H1 (cell line): ENCODE data around the gene PRR36. TPM values are rescaled to one million over a fixed set of nuclear protein-coding genes. Genes with fewer than 3 reads are reported as not detected.

Experiments
- CTCF ChIA-PET: fragments of 300-600 bp; sonication (Branson Sonifier 250); formaldehyde crosslinking; loops from one replicate; lab custom pipeline; 2021; ENCODE audit not compliant: partially characterized antibody; lab: Charles Lee
- POLR2A ChIA-PET: fragments of 300-600 bp; sonication (Branson Sonifier 250); formaldehyde crosslinking; loops from one replicate; lab custom pipeline; 2021; ENCODE audit warnings: inconsistent platforms; ENCODE audit not compliant: partially characterized antibody; lab: Charles Lee
- DNase-seq, 2 experiments: peaks; one replicate each; pipeline versions ENCODE4 v3.0.0 to v3.0.0-alpha.2; 2010 to 2022; ENCODE audit warnings: low spot score in 2 of 2, low read depth in 1 of 2, mixed read lengths in 1 of 2
- FAIRE-seq: peaks from 2 replicates; lab custom pipeline; 2011; peaks lifted over from hg19 to GRCh38; lab: Jason Lieb, UNC
- H2AFZ ChIP-seq: 2 replicates; pipeline ENCODE4 v1.8.1; 2012; ENCODE audit warnings: low read length, inconsistent platforms
- H2AK5ac ChIP-seq: 2 replicates; pipeline ENCODE4 v1.6.1; 2013; ENCODE audit warnings: low read depth, low read length
- H2BK120ac ChIP-seq: replicated peaks from 2 replicates; pipeline ENCODE3; 2013; ENCODE audit warnings: low read depth, low read length, inconsistent platforms
- H2BK12ac ChIP-seq: 2 replicates; pipeline ENCODE4 v1.6.1; 2013; ENCODE audit warnings: low read depth, low read length
- H2BK15ac ChIP-seq: 2 replicates; pipeline ENCODE4 v1.6.1; 2013; ENCODE audit warnings: low read length
- H2BK20ac ChIP-seq: 2 replicates; pipeline ENCODE4 v1.6.1; 2013; ENCODE audit warnings: low read length
- H2BK5ac ChIP-seq: 2 replicates; pipeline ENCODE4 v1.6.1; 2013; ENCODE audit warnings: low read depth, low read length
- H3K14ac ChIP-seq: 2 replicates; pipeline ENCODE4 v1.6.1; 2013; ENCODE audit warnings: inconsistent platforms; ENCODE audit not compliant: insufficient read length
- H3K18ac ChIP-seq: 2 replicates; pipeline ENCODE4 v1.6.1; 2013; ENCODE audit warnings: low read length; ENCODE audit errors: extremely low read depth
- H3K23ac ChIP-seq: 2 replicates; pipeline ENCODE4 v1.6.1; 2013; ENCODE audit warnings: inconsistent platforms; ENCODE audit not compliant: insufficient read length
- H3K23me2 ChIP-seq: 2 replicates; pipeline ENCODE4 v1.6.1; 2013; ENCODE audit warnings: low read depth, low read length
- H3K27ac ChIP-seq: 2 replicates; pipeline ENCODE4 v1.6.1; 2011; ENCODE audit warnings: low read depth, low read length, inconsistent platforms
- H3K27me3 ChIP-seq, 4 experiments: replicated peaks in 1 of 4; 1 replicate in 1 of 4; 2 replicates in 3 of 4; pipeline versions ENCODE4 v1.6.1 to v1.8.1; 2011 to 2013; ENCODE audit warnings: low read length in 3 of 4, mild to moderate bottlenecking in 3 of 4, inconsistent platforms in 2 of 4, mixed read lengths in 2 of 4, moderate library complexity in 1 of 4; ENCODE audit not compliant: control insufficient read depth in 3 of 4, insufficient read depth in 3 of 4; ENCODE audit errors: extremely low read depth in 1 of 4
- H3K36me3 ChIP-seq, 4 experiments: 2 replicates each; pipeline versions ENCODE4 v1.6.1 to v1.8.1; 2011 to 2013; ENCODE audit warnings: mild to moderate bottlenecking in 4 of 4, low read length in 3 of 4, moderate library complexity in 2 of 4, control low read depth in 1 of 4, inconsistent platforms in 1 of 4; ENCODE audit not compliant: insufficient read depth in 4 of 4, control insufficient read depth in 2 of 4
- H3K4ac ChIP-seq: replicated peaks from 2 replicates; pipeline ENCODE3; 2013; ENCODE audit warnings: low read length, low read depth, mixed read lengths, inconsistent platforms; ENCODE audit not compliant: insufficient read length
- H3K4me1 ChIP-seq, 4 experiments: replicated peaks in 1 of 4; 1 replicate in 1 of 4; 2 replicates in 3 of 4; pipeline versions ENCODE4 v1.6.1 to v1.8.1; 2011 to 2013; ENCODE audit warnings: low read length in 3 of 4, inconsistent platforms in 2 of 4, mixed read lengths in 1 of 4; ENCODE audit not compliant: insufficient read depth in 4 of 4, control insufficient read depth in 3 of 4
- H3K4me2 ChIP-seq, 2 experiments: 2 replicates each; pipeline versions ENCODE4 v1.6.1 to v1.8.1; 2011 to 2013; ENCODE audit warnings: low read depth in 2 of 2, low read length in 2 of 2, control low read depth in 1 of 2, inconsistent platforms in 1 of 2, mild to moderate bottlenecking in 1 of 2; ENCODE audit not compliant: insufficient read depth in 1 of 2
- H3K4me3 ChIP-seq, 4 experiments: fragments of 200-600, 300-600 bp in 1 of 4; sonication (generic), shearing (Covaris generic), sonication (Bioruptor Twin) in 1 of 4; 2 replicates each; pipeline versions ENCODE4 v1.5.1 to v1.8.1; 2011 to 2016; ENCODE audit warnings: low read length in 4 of 4, low read depth in 3 of 4, control low read depth in 2 of 4, inconsistent platforms in 2 of 4, mild to moderate bottlenecking in 2 of 4, mixed read lengths in 1 of 4, moderate library complexity in 1 of 4; ENCODE audit not compliant: insufficient read depth in 2 of 4; ENCODE audit errors: extremely low read depth in 1 of 4
- H3K56ac ChIP-seq: replicated peaks from 2 replicates; pipeline ENCODE3; 2013; ENCODE audit warnings: low read depth, mild to moderate bottlenecking, mixed read lengths, low read length, inconsistent platforms; ENCODE audit not compliant: insufficient read length
- H3K79me1 ChIP-seq: 2 replicates; pipeline ENCODE4 v1.6.1; 2013; ENCODE audit warnings: low read depth, low read length, control low read depth
- H3K79me2 ChIP-seq, 2 experiments: 2 replicates each; pipeline versions ENCODE4 v1.6.1 to v1.8.1; 2012 to 2013; ENCODE audit warnings: low read length in 2 of 2, mild to moderate bottlenecking in 2 of 2, inconsistent platforms in 1 of 2; ENCODE audit not compliant: insufficient read depth in 2 of 2, control insufficient read depth in 1 of 2
- H3K9ac ChIP-seq, 4 experiments: replicated peaks in 1 of 4; 1 replicate in 1 of 4; 2 replicates in 3 of 4; pipeline versions ENCODE4 v1.6.1 to v1.8.1; 2011 to 2013; ENCODE audit warnings: low read depth in 3 of 4, low read length in 3 of 4, control low read depth in 2 of 4, mild to moderate bottlenecking in 2 of 4, moderate library complexity in 2 of 4, inconsistent platforms in 1 of 4; ENCODE audit errors: extremely low read depth in 1 of 4
- H3K9me3 ChIP-seq, 2 experiments: 2 replicates each; pipeline versions ENCODE4 v1.6.1 to v1.8.1; 2012 to 2013; ENCODE audit warnings: mild to moderate bottlenecking in 2 of 2, moderate library complexity in 2 of 2, control low read depth in 1 of 2, inconsistent platforms in 1 of 2, low read depth in 1 of 2, low read length in 1 of 2, mixed read lengths in 1 of 2; ENCODE audit not compliant: insufficient read depth in 2 of 2
- H4K20me1 ChIP-seq, 2 experiments: replicated peaks in 1 of 2; 2 replicates each; pipeline versions ENCODE3 to v1.8.1; 2011 to 2013; ENCODE audit warnings: inconsistent platforms in 2 of 2, low read length in 2 of 2, mild to moderate bottlenecking in 1 of 2; ENCODE audit not compliant: insufficient read depth in 2 of 2, control insufficient read depth in 1 of 2
- H4K5ac ChIP-seq: 2 replicates; pipeline ENCODE4 v1.6.1; 2013; ENCODE audit warnings: low read length, low read depth, mixed read lengths, inconsistent platforms; ENCODE audit not compliant: insufficient read length
- H4K8ac ChIP-seq: 2 replicates; pipeline ENCODE4 v1.8.0; 2013; ENCODE audit warnings: mild to moderate bottlenecking, moderate library complexity, low read length, inconsistent platforms; ENCODE audit not compliant: insufficient read depth; ENCODE audit errors: extremely low read depth
- H4K91ac ChIP-seq: replicated peaks from 2 replicates; pipeline ENCODE3; 2013; ENCODE audit warnings: low read length, mixed read lengths, inconsistent platforms; ENCODE audit not compliant: insufficient read length
- EP300 ChIP-seq, 2 experiments: IDR thresholded peaks; 1 replicate in 1 of 2; 2 replicates in 1 of 2; pipeline ENCODE4 v1.6.1; 2011 to 2012; ENCODE audit warnings: low read depth in 2 of 2, low read length in 2 of 2, mild to moderate bottlenecking in 2 of 2, borderline replicate concordance in 1 of 2, inconsistent platforms in 1 of 2, moderate library complexity in 1 of 2
- KDM4A ChIP-seq: IDR thresholded peaks from one replicate; pipeline ENCODE4 v1.7.1; 2012; ENCODE audit warnings: low read depth, mild to moderate bottlenecking, moderate library complexity, low read length, inconsistent platforms; ENCODE audit not compliant: severe bottlenecking
- POLR2AphosphoS5 ChIP-seq: IDR thresholded peaks from 2 replicates; pipeline ENCODE4 v1.6.1; 2011; ENCODE audit warnings: low read depth, low read length
- SAP30 ChIP-seq: fragments of 300-600 bp; sonication (generic); IDR thresholded peaks from 2 replicates; pipeline ENCODE4 v1.7.1; 2012; ENCODE audit warnings: low read length, moderate library complexity, mild to moderate bottlenecking, inconsistent platforms; ENCODE audit not compliant: insufficient read depth, insufficient replicate concordance
- SIX5 ChIP-seq: IDR thresholded peaks from 2 replicates; pipeline ENCODE4 v1.6.1; 2011; ENCODE audit warnings: mild to moderate bottlenecking, low read depth, low read length
- WGBS, 2 experiments: shearing (Covaris generic) in 1 of 2; methylation state at CpG; one replicate each; pipeline versions ENCODE4 v1.1.6 to v1.1.7; 2013 to 2015; ENCODE audit warnings: low lambda C conversion rate in 2 of 2, mixed read lengths in 2 of 2, inconsistent platforms in 1 of 2, low coverage in 1 of 2, missing lambda C conversion rate in 1 of 2; ENCODE audit not compliant: insufficient replicate concordance in 2 of 2, insufficient coverage in 1 of 2, insufficient read length in 1 of 2; ENCODE audit errors: extremely low coverage in 1 of 2, missing lambda C conversion rate in 1 of 2; 5-methylcytosine and 5-hydroxymethylcytosine counted together
- polyA plus RNA-seq, 7 experiments: library from polyadenylated mRNA; depleted of rRNA in 3 of 7; stranded (reverse) in 5 of 7; unstranded in 2 of 7; fragments of >200 nt in 5 of 7; fragments of 200-250 nt in 2 of 7; gene quantifications; 1 replicate in 5 of 7; 2 replicates in 1 of 7; 4 replicates in 1 of 7; pipeline versions ENCODE4 v1.2.1 to v1.2.3, GENCODE V29; 2011 to 2013; ENCODE audit warnings: missing spikeins in 2 of 7, mixed read lengths in 2 of 7
- total RNA-seq: library from RNA; stranded (reverse); fragmentation: NEBNext Ultra II Directional; extraction: Animal tissue kit (Norgen Biotek cat#: 25700); gene quantifications from 2 replicates; pipeline ENCODE4 v1.2.1, GENCODE V29; 2021

The PRR36 gene
- total and polyA plus RNA-seq, 2 of the 8 experiments (the other 6 are each of a cell fraction or from before 2014, with no cell fraction given): 1.6 to 23.9 TPM

DNA sequence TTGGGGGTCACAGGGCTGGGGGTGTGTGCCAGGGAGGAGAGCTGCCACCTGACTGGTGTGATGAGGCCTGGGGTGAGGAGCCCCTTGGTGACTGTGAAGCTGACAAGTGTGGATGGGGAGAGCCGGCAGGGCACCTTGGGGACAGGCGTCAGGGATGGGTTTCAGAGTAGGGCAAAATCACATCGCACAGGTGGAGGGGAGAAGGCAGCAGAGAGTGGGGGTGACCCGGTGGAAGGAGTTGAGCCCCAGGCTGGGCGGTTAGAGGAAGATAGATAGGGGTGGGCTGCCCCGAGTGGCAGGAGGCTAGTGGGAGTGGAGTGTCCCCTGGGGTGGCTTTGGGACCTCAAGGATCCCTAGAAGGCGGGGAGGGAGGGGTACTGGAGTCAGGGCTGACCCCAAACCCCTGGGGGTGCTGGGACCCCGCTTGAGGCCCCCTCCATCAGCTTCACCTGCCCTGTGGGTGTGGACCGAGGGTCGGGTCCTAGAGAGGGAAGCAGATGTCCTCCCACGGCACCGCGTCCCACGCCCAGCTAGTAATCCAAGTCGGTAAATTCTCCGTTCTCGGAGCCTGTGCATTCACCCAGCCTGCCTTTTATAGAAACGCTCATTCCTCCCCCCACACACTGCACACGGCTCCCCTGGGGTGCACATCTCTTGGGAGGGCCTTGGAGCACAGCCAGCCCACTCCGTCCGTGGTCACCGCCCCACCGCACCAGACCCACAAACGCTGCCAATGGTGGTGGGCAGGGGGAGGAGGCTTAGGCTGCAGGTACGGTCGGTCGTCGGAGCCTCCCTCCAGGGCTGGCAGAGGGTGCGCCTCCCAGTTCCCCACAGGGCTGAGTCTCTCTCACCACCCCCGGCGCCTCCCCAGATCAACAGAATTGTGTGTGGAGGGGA is 49.4 kb upstream of the PRR36 start:
- Histone ChIP-seq H3K9ac (no peak overlapping the region), H3K27me3 (peaks cover 0 to 4% (median 4%) of the 10 kb centered on the region in 4 experiments; a peak in 5 of 7 replicates), H3K4me2 (no peak overlapping the region), H3K23me2 (peaks cover 13% of the 10 kb centered on the region), H3K4me1 (peaks cover 0 to 19% (median 7%) of the 10 kb centered on the region in 4 experiments; a peak in 5 of 7 replicates), H3K9me3 (no peaks in the 10 kb centered on the region), H3K4ac (no peak overlapping the region), H2BK12ac (no peak overlapping the region), H4K8ac (no peak overlapping the region; the same call in 1 of the 2 replicates), H4K20me1 (peaks cover 10 to 20% of the 10 kb centered on the region in 2 experiments), H3K56ac (no peak overlapping the region), H3K27ac (no peak overlapping the region), H4K5ac (no peak overlapping the region), H4K91ac (no peak overlapping the region), H3K79me1 (no peaks in the 10 kb centered on the region), H3K23ac (no peak overlapping the region), H3K18ac (no peak overlapping the region), H2AK5ac (no peak overlapping the region), H2BK15ac (no peak overlapping the region), H3K79me2 (no peaks in the 10 kb centered on the region), H3K4me3 (no peak overlapping the region), H2BK5ac (no peak overlapping the region), H2AFZ (no peak overlapping the region), H2BK20ac (no peak overlapping the region), H2BK120ac (no peak overlapping the region), H3K36me3 (peaks cover 0 to 3% (median 0%) of the 10 kb centered on the region in 4 experiments; a peak in 2 of 8 replicates), H3K14ac (no peak overlapping the region)
- FAIRE-seq (no peak), DNase-seq (no peak)
- TF ChIP-seq KDM4A (no peak), SAP30 (no peak), EP300 (IDR thresholded peaks at IDR 0.05; ENCODE audit: borderline replicate concordance in 1 of 2, low read depth in 2 of 2, low read length in 2 of 2) (no peak), POLR2AphosphoS5 (0 out of 2 replicates have a peak, but pooled peaks have one; percentile 40), SIX5 (no peak)
- CTCF ChIA-PET: interaction anchor here (0.7 to 9.0 kb wide), 9 partner anchors 12 to 71 kb away, joined by 3 to 112 read pairs (median 3); no protein-coding TSS in a partner anchor
- POLR2A ChIA-PET: interaction anchor here (0.7 to 10.6 kb wide), 7 partner anchors 15 to 384 kb away, joined by 3 to 106 read pairs (median 4); partner anchors contain the start of gene TIMM44
- 87% methylated on average over 27 of the region's 31 CpGs; no CpG with 5 or more reads in 1 of the 2 experiments for WGBS, 2 experiments
